ENCODE data around the gene CLINT1. TPM values are rescaled to one million over a fixed set of nuclear protein-coding genes. Genes with fewer than 3 reads are reported as not detected.

The CLINT1 gene
- total and polyA plus RNA-seq, 8 donors, result 24.7 to 196 (median 78.3) TPM

DNA sequence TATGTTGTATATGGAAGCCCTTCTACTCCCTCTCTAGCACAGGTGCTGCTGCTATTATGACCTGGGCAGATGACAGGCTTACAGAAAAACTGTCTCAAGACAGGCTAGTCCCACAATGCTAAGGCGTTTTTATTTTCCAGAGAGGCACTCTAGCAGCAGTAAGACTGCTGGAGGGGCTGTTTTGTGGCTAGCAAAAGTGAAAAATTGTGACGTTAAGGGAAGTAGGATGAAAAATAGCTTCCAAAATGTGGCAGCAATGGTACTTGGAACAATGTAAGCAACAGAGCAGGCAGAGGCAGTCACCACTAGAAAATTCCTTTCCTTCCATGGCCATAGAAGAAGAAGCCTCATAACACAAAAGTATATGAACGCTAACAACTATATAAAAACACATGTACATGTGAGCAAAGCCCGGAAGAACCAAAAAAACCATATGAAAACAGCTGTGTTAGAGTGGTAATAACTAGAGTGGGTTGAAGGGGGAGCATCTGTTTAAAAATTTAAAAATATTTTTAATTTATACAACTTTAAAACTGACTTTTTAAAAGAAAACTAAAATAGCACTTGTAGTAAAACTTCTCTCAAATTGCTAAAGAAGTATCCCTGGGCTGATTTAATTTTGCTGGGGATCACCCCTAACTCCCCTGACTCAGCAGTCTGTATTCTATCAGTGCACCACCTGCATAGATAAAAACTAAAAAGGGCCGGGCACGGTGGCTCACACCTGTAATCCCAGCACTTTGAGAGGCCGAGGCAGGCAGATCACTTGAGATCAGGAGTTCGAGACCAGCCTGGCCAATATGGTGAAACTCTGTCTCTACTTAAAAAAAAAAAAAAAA, 30.6 kb downstream of the CLINT1 start:
- H3K4me3 ChIP-seq, result no peak overlapping the region
- peaks cover 22 to 81% (median 53%) of the 10 kb centered on the region in 4 donors for H3K4me1 ChIP-seq
- H3K27ac ChIP-seq, result peak overlapping the region in 4 of 5 donors; percentile 24 to 67 (median 48)

DNA sequence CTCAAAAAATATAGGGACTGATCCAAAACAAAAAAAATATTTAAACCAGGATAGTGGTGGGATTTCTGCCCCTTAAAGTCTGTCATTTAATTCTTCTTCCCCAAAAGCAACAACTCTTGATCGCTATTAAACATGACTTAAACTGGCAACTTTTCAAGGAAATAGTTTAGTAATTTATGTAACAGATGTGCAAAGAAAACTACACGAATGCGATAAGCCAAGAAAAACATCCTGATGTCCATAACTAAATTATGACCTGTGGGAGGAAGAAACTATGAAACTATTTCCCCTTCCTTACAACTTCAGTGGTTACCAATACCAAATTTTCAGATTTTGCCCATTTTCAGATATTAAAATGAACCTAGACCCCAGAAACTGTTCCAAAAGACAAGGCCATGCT, 31.5 kb downstream of the CLINT1 start:
- Histone ChIP-seq H3K4me3 (no peak overlapping the region), H3K36me3 (no peaks in the 10 kb centered on the region), H3K9me3 (no peaks in the 10 kb centered on the region), H3K27ac (peak overlapping the region in 3 of 5 donors; percentile 46 to 67 (median 49)), H3K4me1 (peaks cover 26 to 81% (median 55%) of the 10 kb centered on the region in 4 donors), H3K27me3 (no peaks in the 10 kb centered on the region)
- TF ChIP-seq EP300 (IDR thresholded peaks at IDR 0.05), result no peak
- TF ChIP-seq, protein P1, sequence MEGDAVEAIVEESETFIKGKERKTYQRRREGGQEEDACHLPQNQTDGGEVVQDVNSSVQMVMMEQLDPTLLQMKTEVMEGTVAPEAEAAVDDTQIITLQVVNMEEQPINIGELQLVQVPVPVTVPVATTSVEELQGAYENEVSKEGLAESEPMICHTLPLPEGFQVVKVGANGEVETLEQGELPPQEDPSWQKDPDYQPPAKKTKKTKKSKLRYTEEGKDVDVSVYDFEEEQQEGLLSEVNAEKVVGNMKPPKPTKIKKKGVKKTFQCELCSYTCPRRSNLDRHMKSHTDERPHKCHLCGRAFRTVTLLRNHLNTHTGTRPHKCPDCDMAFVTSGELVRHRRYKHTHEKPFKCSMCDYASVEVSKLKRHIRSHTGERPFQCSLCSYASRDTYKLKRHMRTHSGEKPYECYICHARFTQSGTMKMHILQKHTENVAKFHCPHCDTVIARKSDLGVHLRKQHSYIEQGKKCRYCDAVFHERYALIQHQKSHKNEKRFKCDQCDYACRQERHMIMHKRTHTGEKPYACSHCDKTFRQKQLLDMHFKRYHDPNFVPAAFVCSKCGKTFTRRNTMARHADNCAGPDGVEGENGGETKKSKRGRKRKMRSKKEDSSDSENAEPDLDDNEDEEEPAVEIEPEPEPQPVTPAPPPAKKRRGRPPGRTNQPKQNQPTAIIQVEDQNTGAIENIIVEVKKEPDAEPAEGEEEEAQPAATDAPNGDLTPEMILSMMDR (IDR thresholded peaks at IDR 0.05), result no peak
- 18 to 40% (median 25%) methylated on average over 3 of the region's 3 CpGs for WGBS, 5 donors
- intact Hi-C loops (cut with DNase I; ENCODE audit: low total_unique reads), result no loop called here
- DNase-seq, result no peak

More for the DNA sequence above, 30.6 kb downstream of the CLINT1 start:
- 38 to 54% (median 42%) methylated on average over 8 of the region's 8 CpGs for WGBS, 5 donors
- H3K9me3 ChIP-seq, result no peaks in the 10 kb centered on the region
- peak in 1 of 2 donors; percentile 37 for DNase-seq
- H3K27me3 ChIP-seq, result no peaks in the 10 kb centered on the region
- intact Hi-C loops (cut with DNase I; ENCODE audit: low total_unique reads), result no loop called here
- H3K36me3 ChIP-seq, result no peaks in the 10 kb centered on the region
- TF ChIP-seq EP300 (IDR thresholded peaks at IDR 0.05) (no peak), POLR2AphosphoS5 (IDR thresholded peaks at IDR 0.05) (no peak), POLR2A (IDR thresholded peaks at IDR 0.05) (no peak)
- TF ChIP-seq, protein P1 (IDR thresholded peaks at IDR 0.05), result no peak

DNA sequence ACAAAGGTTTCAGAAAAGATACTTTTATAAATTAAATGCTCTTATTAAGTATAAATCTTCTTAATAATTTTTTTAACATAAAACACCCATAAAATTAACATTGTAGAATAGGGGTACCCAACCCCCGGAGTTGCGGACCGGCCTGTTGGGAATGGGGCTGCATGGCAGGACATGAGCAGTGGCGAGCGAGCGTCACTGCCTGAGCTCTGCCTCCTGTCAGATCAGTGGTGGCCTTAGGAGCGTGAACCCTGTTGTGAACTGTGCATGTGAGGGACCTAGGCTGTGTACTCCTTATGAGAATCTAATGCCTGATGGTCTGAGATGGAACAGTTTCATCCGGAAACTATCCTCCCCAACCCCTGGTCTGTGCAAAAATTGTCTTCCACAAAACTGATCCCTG, 35.3 kb downstream of the CLINT1 start:
- Histone ChIP-seq H3K27ac (no peak overlapping the region), H3K4me3 (no peak overlapping the region), H3K36me3 (no peaks in the 10 kb centered on the region), H3K4me1 (peaks cover 33 to 96% (median 63%) of the 10 kb centered on the region in 4 donors), H3K9me3 (no peaks in the 10 kb centered on the region), H3K27me3 (no peaks in the 10 kb centered on the region)
- DNase-seq, result no peak
- 93 to 95% (median 94%) methylated on average over 8 of the region's 8 CpGs for WGBS, 5 donors
- no peak for TF ChIP-seq EP300 (IDR thresholded peaks at IDR 0.05)
- no peak for TF ChIP-seq POLR2A (IDR thresholded peaks at IDR 0.05)
- intact Hi-C loops (cut with DNase I; ENCODE audit: low total_unique reads), result no loop called here

DNA sequence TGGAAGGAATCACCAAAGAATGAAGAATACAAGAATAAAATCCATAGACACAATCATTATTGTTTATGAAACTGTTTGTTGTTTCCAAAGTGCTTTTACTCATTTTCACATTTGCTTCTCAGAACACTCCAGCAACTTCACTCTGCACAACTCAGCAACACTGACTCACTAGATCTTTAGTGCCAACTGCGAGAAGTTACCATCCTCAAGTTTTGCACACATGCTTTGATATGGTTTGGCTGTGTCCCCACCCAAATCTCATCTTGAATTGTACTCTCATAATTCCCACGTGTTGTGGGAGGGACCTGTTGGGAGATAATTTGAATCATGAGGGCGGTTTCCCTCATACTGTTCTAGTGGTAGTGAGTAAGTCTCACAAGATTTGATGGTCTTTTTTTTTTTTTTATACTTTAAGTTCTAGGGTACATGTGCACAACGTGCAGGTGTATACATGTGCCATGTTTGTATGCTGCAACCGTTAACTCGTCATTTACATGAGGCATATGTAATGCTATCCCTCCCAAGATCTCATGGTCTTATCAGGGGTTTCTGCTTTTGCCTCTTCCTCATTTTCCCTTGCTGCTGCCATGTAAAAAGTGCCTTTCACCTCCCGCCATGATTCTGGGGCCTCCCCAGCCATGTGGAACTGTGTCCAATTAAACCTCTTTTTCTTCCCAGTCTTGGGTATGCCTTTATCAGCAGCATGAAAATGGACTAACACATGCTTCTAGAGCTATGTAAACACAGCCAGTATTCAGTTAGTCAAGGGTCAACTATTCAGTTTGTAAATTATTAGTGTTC, 36.9 kb downstream of the CLINT1 start:
- no peaks in the 10 kb centered on the region for H3K27me3 ChIP-seq
- intact Hi-C loops (cut with DNase I; ENCODE audit: low total_unique reads), result no loop called here
- no peak overlapping the region for H3K4me3 ChIP-seq
- H3K36me3 ChIP-seq, result no peaks in the 10 kb centered on the region
- WGBS, 5 donors, result 73 to 85% (median 83%) methylated on average over 7 of the region's 7 CpGs
- DNase-seq, result no peak
- TF ChIP-seq POLR2A (IDR thresholded peaks at IDR 0.05) (no peak), EP300 (IDR thresholded peaks at IDR 0.05) (no peak), POLR2AphosphoS5 (IDR thresholded peaks at IDR 0.05) (peak in 1 of 3 donors; percentile 22)
- TF ChIP-seq, protein P1 (IDR thresholded peaks at IDR 0.05), result no peak
- peaks cover 18 to 90% (median 51%) of the 10 kb centered on the region in 4 donors for H3K4me1 ChIP-seq
- H3K9me3 ChIP-seq, result no peaks in the 10 kb centered on the region
- H3K27ac ChIP-seq, result peak overlapping the region in 4 of 5 donors; percentile 11 to 45 (median 20)

All from stomach (tissue), 9 donors.